C4-2B (cell line): ENCODE data around the gene HDAC4.

Experiments used
- H3K27ac ChIP-seq: fragments of 450-650 bp; 2 replicates; pipeline ENCODE4 v1.5.1; 2017
- ZFX ChIP-seq: fragments of 450-650 bp; IDR thresholded peaks from 2 replicates; pipeline ENCODE4 v1.6.1; 2017
- TF ChIP-seq, protein P1 (sequence below): fragments of 450-650 bp; conservative IDR thresholded peaks from 2 replicates; pipeline ENCODE4 v1.5.1; 2017; ENCODE audit warnings: mild to moderate bottlenecking

Gene HDAC4

DNA sequence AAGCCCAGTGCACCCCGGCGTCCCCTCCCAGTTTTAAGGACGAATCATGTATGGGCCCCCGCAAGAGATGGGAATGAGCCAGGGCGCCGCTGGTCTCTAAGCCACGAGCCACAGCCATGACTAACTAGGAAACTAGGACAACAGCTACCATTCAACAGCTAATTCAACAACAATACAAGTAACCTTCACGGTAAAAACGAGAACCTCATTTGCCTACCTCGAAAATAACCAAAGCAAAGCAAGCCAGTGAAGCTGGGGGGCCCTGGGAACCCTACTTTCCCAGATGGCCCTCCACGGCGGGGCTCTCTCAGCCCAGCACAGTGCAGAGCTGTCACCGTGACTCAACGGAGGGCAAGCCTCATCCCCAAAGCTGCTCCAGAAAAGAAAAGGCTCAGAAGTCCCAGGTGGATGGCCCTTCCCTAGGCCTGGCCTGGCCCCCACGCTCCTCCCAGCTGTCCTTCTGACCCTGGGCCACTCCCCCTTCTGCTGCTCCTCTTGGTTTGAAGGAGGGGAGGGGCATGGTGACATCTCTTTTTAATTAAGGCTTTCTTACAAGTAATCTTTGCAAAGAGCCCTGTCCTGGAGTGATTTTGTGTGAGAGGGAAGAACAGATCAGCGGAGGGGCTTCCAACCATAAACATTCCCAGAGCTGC is 126.3 kb downstream of the HDAC4 start:
- no peak overlapping the region for H3K27ac ChIP-seq
- no peak for TF ChIP-seq ZFX
- TF ChIP-seq, protein P1, sequence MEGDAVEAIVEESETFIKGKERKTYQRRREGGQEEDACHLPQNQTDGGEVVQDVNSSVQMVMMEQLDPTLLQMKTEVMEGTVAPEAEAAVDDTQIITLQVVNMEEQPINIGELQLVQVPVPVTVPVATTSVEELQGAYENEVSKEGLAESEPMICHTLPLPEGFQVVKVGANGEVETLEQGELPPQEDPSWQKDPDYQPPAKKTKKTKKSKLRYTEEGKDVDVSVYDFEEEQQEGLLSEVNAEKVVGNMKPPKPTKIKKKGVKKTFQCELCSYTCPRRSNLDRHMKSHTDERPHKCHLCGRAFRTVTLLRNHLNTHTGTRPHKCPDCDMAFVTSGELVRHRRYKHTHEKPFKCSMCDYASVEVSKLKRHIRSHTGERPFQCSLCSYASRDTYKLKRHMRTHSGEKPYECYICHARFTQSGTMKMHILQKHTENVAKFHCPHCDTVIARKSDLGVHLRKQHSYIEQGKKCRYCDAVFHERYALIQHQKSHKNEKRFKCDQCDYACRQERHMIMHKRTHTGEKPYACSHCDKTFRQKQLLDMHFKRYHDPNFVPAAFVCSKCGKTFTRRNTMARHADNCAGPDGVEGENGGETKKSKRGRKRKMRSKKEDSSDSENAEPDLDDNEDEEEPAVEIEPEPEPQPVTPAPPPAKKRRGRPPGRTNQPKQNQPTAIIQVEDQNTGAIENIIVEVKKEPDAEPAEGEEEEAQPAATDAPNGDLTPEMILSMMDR: no peak

DNA sequence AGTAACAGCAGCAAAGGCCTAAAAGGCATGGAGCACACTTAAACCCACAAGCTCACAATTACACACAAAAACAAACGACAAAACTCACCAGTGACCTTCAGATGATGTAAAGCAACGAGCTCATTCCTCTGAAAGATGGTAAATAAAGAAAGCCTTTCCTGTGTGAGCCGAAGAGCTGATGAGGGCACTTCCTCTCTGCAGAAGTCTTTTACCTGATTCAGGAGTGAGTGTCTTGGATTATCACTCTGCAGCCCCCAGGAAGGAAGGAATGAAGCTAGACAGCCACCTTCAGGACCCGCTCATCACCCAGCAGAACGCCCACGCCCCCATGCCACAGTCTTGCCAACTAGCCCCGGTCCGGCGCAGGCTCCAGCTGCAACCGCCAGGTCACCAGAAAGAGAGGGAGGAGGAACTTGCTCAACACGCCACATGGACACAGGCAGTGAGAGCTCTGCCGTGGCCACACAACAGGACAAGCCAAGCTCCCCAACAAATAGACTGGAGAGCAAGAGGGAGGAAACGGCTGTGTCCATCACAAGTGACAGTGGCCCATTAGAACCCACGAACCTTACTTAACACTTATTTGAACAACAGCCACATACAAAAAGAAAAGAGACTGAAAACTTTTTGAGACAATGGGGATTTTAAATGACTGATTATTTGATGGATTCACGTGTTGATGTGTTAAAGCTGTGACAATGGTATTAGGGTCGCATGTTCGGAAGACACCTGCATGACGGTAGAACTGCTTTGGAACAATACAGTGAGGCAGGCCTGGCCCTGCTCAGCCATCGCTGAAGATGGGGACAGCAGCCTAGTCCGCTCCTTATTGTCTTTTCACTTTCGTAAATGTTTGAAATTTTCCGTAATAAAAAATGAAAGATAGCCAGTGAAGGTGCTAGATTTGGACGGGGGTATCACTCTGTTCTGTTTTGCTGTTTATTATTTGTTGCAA is 127.3 kb downstream of the HDAC4 start:
- H3K27ac ChIP-seq: no peak overlapping the region
- TF ChIP-seq, protein P1: no peak
- TF ChIP-seq ZFX: no peak

GRCh38 chr2:239272626-239273025 is 128.2 kb downstream of the HDAC4 start:
- TF ChIP-seq ZFX: no peak
- TF ChIP-seq, protein P1: no peak
- no peak overlapping the region for H3K27ac ChIP-seq

- no peak overlapping the region for H3K27ac ChIP-seq
- no peak for TF ChIP-seq ZFX
- TF ChIP-seq, protein P1: no peak
Measured at GRCh38 chr2:239271882-239272281, 128.9 kb downstream of the HDAC4 start.

DNA sequence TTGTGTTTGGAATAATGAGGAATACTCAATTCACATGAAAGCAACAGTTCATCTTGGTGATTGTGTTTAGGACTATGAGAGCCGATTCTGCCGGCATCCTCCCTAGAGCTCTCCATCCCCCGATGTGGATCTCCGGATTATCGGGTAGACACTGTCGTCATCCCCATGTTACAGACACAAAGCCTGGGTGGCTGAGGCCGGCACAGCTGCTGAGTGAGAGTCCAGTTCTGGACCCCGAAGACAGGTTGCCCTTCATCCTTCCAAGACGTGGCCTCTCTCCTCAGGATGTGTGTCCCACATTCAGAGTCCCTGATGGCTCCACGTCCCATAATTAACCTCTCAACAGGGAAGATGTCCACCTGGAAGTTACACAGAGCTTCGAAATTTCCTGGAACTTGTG is 129.3 kb downstream of the HDAC4 start:
- H3K27ac ChIP-seq: no peak overlapping the region
- TF ChIP-seq, protein P1: no peak
- TF ChIP-seq ZFX: no peak

GRCh38 chr2:239269916-239270315 is 130.9 kb downstream of the HDAC4 start:
- TF ChIP-seq, protein P1: no peak
- no peak for TF ChIP-seq ZFX
- H3K27ac ChIP-seq: no peak overlapping the region

DNA sequence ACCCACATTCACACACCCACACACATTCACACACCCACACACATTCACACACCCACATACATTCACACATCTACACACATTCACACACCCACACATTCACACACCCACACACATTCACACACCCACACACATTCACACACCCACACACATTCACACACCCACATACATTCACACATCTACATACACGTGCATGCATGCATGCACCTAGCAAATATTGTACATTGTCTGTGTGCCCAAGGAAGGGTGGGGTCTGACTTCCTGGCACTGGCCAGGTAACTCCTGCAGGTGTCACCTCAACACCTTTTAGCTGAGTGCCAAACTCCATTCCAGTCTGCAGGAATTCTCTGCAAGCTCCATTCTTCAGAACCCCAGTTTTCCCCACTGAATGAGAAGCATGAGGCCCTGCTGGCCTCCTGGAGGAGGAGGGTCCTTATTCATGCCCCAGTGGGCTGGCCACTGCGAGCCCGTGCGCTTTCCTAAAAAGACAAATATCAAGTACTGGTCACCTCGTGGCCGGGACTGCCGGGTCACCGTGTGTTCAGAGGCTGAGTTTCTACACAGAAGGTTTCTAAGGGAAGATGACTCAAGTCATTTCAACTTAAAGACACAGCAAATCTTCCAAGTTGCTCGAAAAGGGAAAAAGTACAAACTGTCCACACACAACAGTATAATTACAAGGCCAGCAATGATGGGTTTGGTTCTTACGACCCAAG is 131.5 kb downstream of the HDAC4 start:
- H3K27ac ChIP-seq: no peak overlapping the region
- TF ChIP-seq, protein P1: no peak
- no peak for TF ChIP-seq ZFX
